K562 (cell line): ENCODE measurements around the gene POLR2L. TPM values are rescaled to one million over a fixed set of nuclear protein-coding genes. Genes with fewer than 3 reads are reported as not detected.

Experiments
- BHLHE40 ChIP-seq: IDR thresholded peaks from 2 replicates; pipeline ENCODE4 v1.6.1; 2011; ENCODE audit warnings: low read length, improper control_type of control experiment
- CREB1 ChIP-seq, 2 experiments: sonication (generic) in 1 of 2; formaldehyde crosslinking in 1 of 2; IDR thresholded peaks; 2 replicates each; pipeline versions ENCODE4 v1.6.1 to v1.8.0; 2012 to 2022; ENCODE audit warnings: inconsistent platforms in 1 of 2, mild to moderate bottlenecking in 1 of 2, missing genetic modification reagents in 1 of 2, moderate library complexity in 1 of 2
- GABPA ChIP-seq: fragments of 200-800 bp; sonication (Bioruptor generic); conservative IDR thresholded peaks from 2 replicates; pipeline ENCODE4 v1.6.1; 2016; ENCODE audit warnings: low read depth, missing genetic modification characterization, missing compliant biosample characterization
- GATA2 ChIP-seq: sonication (generic); formaldehyde crosslinking; IDR thresholded peaks from 2 replicates; pipeline ENCODE4 v1.4.0; 2020; ENCODE audit warnings: mild to moderate bottlenecking, missing genetic modification reagents
- ILK ChIP-seq: fragments of 450-650 bp; IDR thresholded peaks from 2 replicates; pipeline ENCODE4 v1.6.1; 2016; ENCODE audit warnings: missing genetic modification characterization, low read depth, mild to moderate bottlenecking, missing compliant biosample characterization, moderate library complexity, borderline replicate concordance
- MNT ChIP-seq, 2 experiments: fragments of 450-650 bp; conservative IDR thresholded peaks; 2 replicates each; pipeline ENCODE4 v1.6.1; 2017; ENCODE audit warnings: mild to moderate bottlenecking in 2 of 2, moderate library complexity in 2 of 2
- NFATC3 ChIP-seq: fragments of 450-650 bp; IDR thresholded peaks from 2 replicates; pipeline ENCODE4 v1.6.1; 2017; ENCODE audit warnings: mild to moderate bottlenecking
- NR2C2 ChIP-seq, 2 experiments: fragments of 200-800 bp in 1 of 2; sonication (Bioruptor generic) in 1 of 2; sonication (generic) in 1 of 2; formaldehyde crosslinking in 1 of 2; IDR thresholded peaks; 2 replicates each; pipeline versions ENCODE4 v1.6.1 to v1.8.0; 2016 to 2022; ENCODE audit warnings: mild to moderate bottlenecking in 1 of 2, missing compliant biosample characterization in 1 of 2, missing genetic modification characterization in 1 of 2, missing genetic modification reagents in 1 of 2
- RBM14 ChIP-seq: fragments of 200-400 bp; formaldehyde crosslinking; IDR thresholded peaks from 2 replicates; pipeline ENCODE4 v1.6.1; 2018; ENCODE audit warnings: low read depth, mild to moderate bottlenecking, low read length, moderate library complexity, borderline replicate concordance; ENCODE audit not compliant: insufficient read depth
- SRSF3 ChIP-seq: fragments of 200-400 bp; formaldehyde crosslinking; IDR thresholded peaks from 2 replicates; pipeline ENCODE4 v1.6.1; 2016; ENCODE audit warnings: mild to moderate bottlenecking, low read length, moderate library complexity; ENCODE audit not compliant: insufficient read depth
- STAG1 ChIP-seq: sonication (generic); formaldehyde crosslinking; IDR thresholded peaks from 2 replicates; pipeline ENCODE4 v1.5.0; 2020; ENCODE audit warnings: missing genetic modification reagents, borderline replicate concordance
- ZBTB11 ChIP-seq, 3 experiments: fragments of 200-800 bp in 1 of 3; fragments of 250-450 bp in 1 of 3; fragments of 450-650 bp in 1 of 3; sonication (Bioruptor Pico) in 1 of 3; sonication (Bioruptor generic) in 1 of 3; formaldehyde crosslinking in 1 of 3; IDR thresholded peaks; 2 replicates each; pipeline versions ENCODE4 v1.6.1 to v1.8.0; 2016 to 2022; ENCODE audit warnings: mild to moderate bottlenecking in 2 of 3, missing genetic modification characterization in 2 of 3, missing compliant biosample characterization in 1 of 3, moderate library complexity in 1 of 3
- ZBTB17 ChIP-seq: fragments of 450-650 bp; formaldehyde crosslinking; IDR thresholded peaks from 2 replicates; pipeline ENCODE4 v1.4.0; 2020; ENCODE audit warnings: mild to moderate bottlenecking
- ZHX1 ChIP-seq: fragments of 150-350 bp; conservative IDR thresholded peaks from 2 replicates; pipeline ENCODE4 v1.6.1; 2014; ENCODE audit warnings: low read length
- ZNF263 ChIP-seq: sonication (generic); formaldehyde crosslinking; IDR thresholded peaks from 2 replicates; pipeline ENCODE4 v1.8.0; 2022; ENCODE audit warnings: mild to moderate bottlenecking, missing genetic modification reagents, borderline replicate concordance
- polyA plus RNA-seq, 8 experiments: library from polyadenylated mRNA; depleted of rRNA in 4 of 8; stranded (reverse) in 5 of 8; unstranded in 3 of 8; fragments of >200 nt; fragmentation: Nextera tagmentation in 2 of 8; fragmentation: Illumina TruSeq in 1 of 8; extraction: Ambion mirVana in 2 of 8; extraction: Trizol in 1 of 8; gene quantifications; 2 replicates each; pipeline versions ENCODE4 v1.2.1 to v1.2.3, GENCODE V29; 2011 to 2014; ENCODE audit warnings: inconsistent platforms in 1 of 8, missing spikeins in 1 of 8
- total RNA-seq, 7 experiments: library from RNA; depleted of rRNA in 6 of 7; stranded (reverse); fragments of >200 nt in 6 of 7; fragmentation: Illumina TruSeq in 2 of 7; extraction: Trizol in 2 of 7; gene quantifications; 2 replicates each; pipeline versions ENCODE4 v1.2.1 to v1.2.3, GENCODE V29; 2011 to 2021; ENCODE audit warnings: low replicate concordance in 1 of 7

POLR2L gene
- total and polyA plus RNA-seq, 9 of the 15 experiments (the other 6 are each of a cell fraction or from before 2014, with no cell fraction given): 38.3 to 688 (median 108) TPM

- TF ChIP-seq MNT (conservative IDR thresholded peaks at IDR 0.05) (peak; percentile 39 to 46; a peak in 2 of 4 replicates), ZNF263 (CRISPR knock-in tag) (0 out of 2 replicates have a peak, but pooled peaks have one; percentile 1), GABPA (tag) (peak; percentile 83), ILK (tag) (no peak), BHLHE40 (no peak), STAG1 (CRISPR knock-in tag) (0 out of 2 replicates have a peak, but pooled peaks have one; percentile 27), ZBTB11 (CRISPR knock-in tag; IDR thresholded peaks at IDR 0.05) (peak in 1 of 3 experiments; percentile 44; a peak in 2 of 6 replicates), NR2C2 (CRISPR knock-in tag; IDR thresholded peaks at IDR 0.05) (no peak), NR2C2 (tag; IDR thresholded peaks at IDR 0.05) (peak; percentile 94), CREB1 (IDR thresholded peaks at IDR 0.05) (no peak), CREB1 (CRISPR knock-in tag; IDR thresholded peaks at IDR 0.05) (no peak), GATA2 (CRISPR knock-in tag) (no peak), NFATC3 (no peak), RBM14 (peak; percentile 55; the same call in 1 of the 2 replicates), SRSF3 (0 out of 2 replicates have a peak, but pooled peaks have one; percentile 42), ZHX1 (no peak), ZBTB17 (CRISPR knock-in tag) (0 out of 2 replicates have a peak, but pooled peaks have one; percentile 35)
These were observed 22.2 kb downstream of the POLR2L start (continued) for GRCh38 chr11:819943-820649.
